ENCODE measurements around the gene NUP43. TPM values are rescaled to one million over a fixed set of nuclear protein-coding genes. Genes with fewer than 3 reads are reported as not detected.
"Not testable (repeated sequence)": the region's sequence is repeated elsewhere in the genome, so short reads cannot be mapped to it uniquely, and the experiment has no call there.

Gene NUP43
- total RNA-seq = 9.3 TPM

GRCh38 chr6:149746147-149746946 lies at the start of gene NUP43:
NUP43 (minus strand) TSS chr6:149746529; CDS start chr6:149746495, 34 bp downstream.
- DNase-seq (ENCODE audit: low spot score) = peak; percentile 92
- ATAC-seq = peak; percentile 69

- ATAC-seq = no peak
- DNase-seq (ENCODE audit: low spot score) = no peak
These were observed 37.2 kb upstream of the NUP43 start for GRCh38 chr6:149783551-149783950.

- ATAC-seq = no peak
- no peak for DNase-seq (ENCODE audit: low spot score)
These were observed 36.0 kb upstream of the NUP43 start for GRCh38 chr6:149782337-149782736.

- DNase-seq (ENCODE audit: low spot score) (no peak), ATAC-seq (no peak)
These were observed 35.4 kb upstream of the NUP43 start for GRCh38 chr6:149781715-149782114.

- DNase-seq (ENCODE audit: low spot score) (no peak), ATAC-seq (peak; percentile 48)
These were observed 33.3 kb upstream of the NUP43 start for GRCh38 chr6:149779644-149779963.

GRCh38 chr6:149777624-149778023 lies 31.3 kb upstream of the NUP43 start:
- no peak for ATAC-seq
- no peak for DNase-seq (ENCODE audit: low spot score)

- no peak for ATAC-seq
- DNase-seq (ENCODE audit: low spot score) = no peak
These were observed 25.6 kb upstream of the NUP43 start for GRCh38 chr6:149771925-149772324.

- ATAC-seq (no peak), DNase-seq (ENCODE audit: low spot score) (no peak)
These were observed 24.9 kb upstream of the NUP43 start for GRCh38 chr6:149771185-149771584.

GRCh38 chr6:149769676-149770075 lies 23.3 kb upstream of the NUP43 start:
- no peak for ATAC-seq
- no peak for DNase-seq (ENCODE audit: low spot score)

GRCh38 chr6:149766156-149766769 lies 19.9 kb upstream of the NUP43 start:
- ATAC-seq (peak; percentile 34), DNase-seq (ENCODE audit: low spot score) (no peak)

GRCh38 chr6:149763866-149764265 lies 17.5 kb upstream of the NUP43 start:
- DNase-seq (ENCODE audit: low spot score) (no peak), ATAC-seq (no peak)

- ATAC-seq (no peak), DNase-seq (ENCODE audit: low spot score) (no peak)
These were observed 15.1 kb upstream of the NUP43 start for GRCh38 chr6:149761438-149761837.

- DNase-seq (ENCODE audit: low spot score) (no peak), ATAC-seq (no peak)
These were observed 9.9 kb upstream of the NUP43 start for GRCh38 chr6:149756261-149756636.

- DNase-seq (ENCODE audit: low spot score) (no peak), ATAC-seq (peak; percentile 36)
These were observed 9.3 kb upstream of the NUP43 start for GRCh38 chr6:149755300-149756260.

GRCh38 chr6:149754548-149754947 lies 8.2 kb upstream of the NUP43 start:
- ATAC-seq (no peak), DNase-seq (ENCODE audit: low spot score) (no peak)

GRCh38 chr6:149753374-149753637 lies 7.0 kb upstream of the NUP43 start:
- not testable (repeated sequence) for DNase-seq (ENCODE audit: low spot score); ATAC-seq

GRCh38 chr6:149752600-149753373 lies 6.5 kb upstream of the NUP43 start:
- DNase-seq (ENCODE audit: low spot score) = no peak
- peak; percentile 5 for ATAC-seq

GRCh38 chr6:149751920-149752319 lies 5.6 kb upstream of the NUP43 start:
- DNase-seq (ENCODE audit: low spot score); ATAC-seq: not testable (repeated sequence)

- DNase-seq (ENCODE audit: low spot score) = no peak
- no peak for ATAC-seq
These were observed 4.9 kb upstream of the NUP43 start for GRCh38 chr6:149751239-149751638.

GRCh38 chr6:149750136-149750609 lies 3.8 kb upstream of the NUP43 start:
- ATAC-seq = peak; percentile 32
- peak; percentile 61 for DNase-seq (ENCODE audit: low spot score)
